GM18868 (cell line): ENCODE measurements around the gene TNFRSF14.

Experiments
- ATAC-seq: cut with Tn5 transposase; IDR thresholded peaks from one replicate; pipeline ENCODE4 v1.9.1; 2021; ENCODE audit warnings: mild to moderate bottlenecking, moderate library complexity; ENCODE audit not compliant: unreplicated experiment

TNFRSF14 gene

GRCh38 chr1:2611621-2612437, 55.7 kb downstream of the TNFRSF14 start:
- ATAC-seq: no peak

- no peak for ATAC-seq
These were observed 56.6 kb downstream of the TNFRSF14 start for GRCh38 chr1:2612591-2613365.
